GM21360 (cell line): ENCODE data around the gene CCDC38.
"Not testable (repeated sequence)": the region's sequence is repeated elsewhere in the genome, so short reads cannot be mapped to it uniquely, and the experiment has no call there.

ENCODE experiments used
- ATAC-seq: cut with Tn5 transposase; IDR thresholded peaks from one replicate; pipeline ENCODE4 v1.9.1; 2021; ENCODE audit warnings: mild to moderate bottlenecking, moderate library complexity; ENCODE audit not compliant: unreplicated experiment

Gene CCDC38

DNA sequence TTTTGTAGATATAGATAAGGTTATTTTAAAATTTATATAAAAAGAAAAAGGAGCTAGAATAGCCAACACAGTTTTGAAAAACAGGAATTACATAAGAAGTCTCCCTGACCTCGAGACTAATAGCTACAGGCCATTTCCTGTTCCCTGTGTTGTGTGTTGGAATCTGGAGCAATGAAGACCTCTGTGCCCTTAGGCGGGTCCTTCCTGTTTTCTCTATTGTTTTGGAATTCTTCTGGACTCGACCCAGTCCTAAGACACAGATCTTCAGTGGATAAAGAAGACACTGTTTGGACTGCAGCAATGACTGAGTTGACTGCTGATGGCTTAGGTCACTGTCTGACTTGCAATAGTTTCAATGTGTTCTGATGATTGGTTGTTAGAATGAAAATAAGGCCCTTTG, 57.4 kb downstream of the CCDC38 start:
- no peak for ATAC-seq

GRCh38 chr12:95882873-95883272, 59.5 kb downstream of the CCDC38 start:
- ATAC-seq, result no peak

GRCh38 chr12:95882080-95882479, 60.3 kb downstream of the CCDC38 start:
- no peak for ATAC-seq

DNA sequence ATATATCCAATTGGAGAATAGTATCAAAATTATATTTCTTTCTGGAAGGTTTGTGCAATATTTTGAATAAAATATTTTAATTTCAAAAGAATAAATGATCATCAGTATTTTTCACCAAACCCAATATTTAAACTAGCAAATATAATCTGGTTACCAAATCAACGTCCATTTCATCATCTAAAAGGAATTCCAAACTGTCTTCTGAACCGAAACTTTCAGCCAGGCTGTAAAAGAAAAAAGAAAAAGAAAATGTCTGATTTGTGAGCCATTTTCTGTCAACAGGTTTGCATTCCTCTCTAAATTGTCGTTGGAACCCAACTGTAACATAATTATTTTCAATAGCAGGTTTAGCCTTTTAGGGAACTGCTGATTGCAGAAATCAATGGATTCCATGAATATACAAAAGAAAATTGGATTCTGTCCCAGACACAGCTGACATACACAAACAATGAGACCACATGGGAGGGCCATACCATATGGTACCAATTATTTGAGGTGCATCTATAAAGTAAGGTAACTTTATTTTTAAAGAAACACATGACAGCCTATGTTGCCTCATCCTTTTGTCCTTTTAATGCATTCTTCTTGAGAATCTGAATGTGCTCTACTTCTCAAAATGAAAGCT, 61.0 kb downstream of the CCDC38 start:
- ATAC-seq, result no peak

GRCh38 chr12:95880895-95881294, 61.5 kb downstream of the CCDC38 start:
- no peak for ATAC-seq

- ATAC-seq, result no peak
Observed at GRCh38 chr12:95877622-95878021, 64.8 kb downstream of the CCDC38 start.

DNA sequence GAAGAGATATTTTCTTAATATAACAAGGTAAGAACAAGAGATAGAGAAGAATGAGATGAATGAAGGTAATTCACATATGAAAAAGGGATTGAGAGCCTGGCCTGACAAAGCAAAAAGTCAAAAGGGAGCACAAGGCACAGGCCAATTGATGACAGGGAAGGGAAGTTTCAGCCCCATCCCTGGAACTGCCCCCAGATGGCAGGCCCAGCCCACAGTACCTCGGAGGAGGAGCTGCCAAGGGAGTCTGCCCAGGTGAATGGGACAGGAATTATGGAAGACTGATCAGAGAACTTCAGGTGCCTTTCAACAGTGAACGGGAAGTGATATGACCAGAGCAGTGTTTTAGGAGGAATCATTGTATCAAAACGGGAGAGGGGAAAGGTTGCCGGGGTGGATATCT, 68.0 kb downstream of the CCDC38 start:
- ATAC-seq, result no peak

DNA sequence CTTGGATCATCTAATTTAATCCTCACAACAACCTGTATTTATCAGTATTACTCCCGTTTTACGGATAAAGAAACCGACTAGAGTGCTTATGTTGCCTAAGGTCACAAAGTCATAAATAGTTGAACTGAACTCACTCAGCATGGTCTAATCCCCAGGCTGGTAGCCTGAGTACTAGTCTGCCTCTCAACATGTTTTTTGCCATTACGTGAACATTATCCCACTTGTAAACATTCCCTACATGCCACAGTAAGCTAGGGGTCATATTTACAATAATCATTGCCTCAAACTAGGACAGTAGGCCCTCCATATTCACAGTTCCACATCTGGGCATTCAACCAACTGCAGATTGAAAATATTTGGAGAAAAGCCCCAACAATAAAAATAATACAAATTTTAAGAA, 71.5 kb downstream of the CCDC38 start:
- no peak for ATAC-seq

DNA sequence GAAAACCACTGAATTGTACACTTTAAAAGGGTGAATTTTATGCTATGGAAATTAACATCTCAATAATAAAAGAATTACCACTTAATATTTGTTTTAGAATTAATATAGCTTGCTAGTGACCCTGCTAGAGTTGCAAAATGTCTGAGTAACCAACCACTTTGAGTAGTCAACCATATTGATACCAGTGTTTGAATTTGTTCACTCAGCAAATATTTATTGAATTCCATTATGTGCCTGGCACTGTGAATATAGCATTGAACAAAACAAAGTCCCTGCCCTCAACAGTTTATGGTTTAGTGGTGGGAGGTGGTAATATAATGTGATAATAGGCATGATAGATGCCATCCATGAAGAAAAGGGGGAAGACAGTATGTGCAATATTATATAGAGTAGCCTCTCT, 79.1 kb downstream of the CCDC38 start:
- ATAC-seq, result no peak

GRCh38 chr12:95862038-95862437, 80.4 kb downstream of the CCDC38 start:
- no peak for ATAC-seq

DNA sequence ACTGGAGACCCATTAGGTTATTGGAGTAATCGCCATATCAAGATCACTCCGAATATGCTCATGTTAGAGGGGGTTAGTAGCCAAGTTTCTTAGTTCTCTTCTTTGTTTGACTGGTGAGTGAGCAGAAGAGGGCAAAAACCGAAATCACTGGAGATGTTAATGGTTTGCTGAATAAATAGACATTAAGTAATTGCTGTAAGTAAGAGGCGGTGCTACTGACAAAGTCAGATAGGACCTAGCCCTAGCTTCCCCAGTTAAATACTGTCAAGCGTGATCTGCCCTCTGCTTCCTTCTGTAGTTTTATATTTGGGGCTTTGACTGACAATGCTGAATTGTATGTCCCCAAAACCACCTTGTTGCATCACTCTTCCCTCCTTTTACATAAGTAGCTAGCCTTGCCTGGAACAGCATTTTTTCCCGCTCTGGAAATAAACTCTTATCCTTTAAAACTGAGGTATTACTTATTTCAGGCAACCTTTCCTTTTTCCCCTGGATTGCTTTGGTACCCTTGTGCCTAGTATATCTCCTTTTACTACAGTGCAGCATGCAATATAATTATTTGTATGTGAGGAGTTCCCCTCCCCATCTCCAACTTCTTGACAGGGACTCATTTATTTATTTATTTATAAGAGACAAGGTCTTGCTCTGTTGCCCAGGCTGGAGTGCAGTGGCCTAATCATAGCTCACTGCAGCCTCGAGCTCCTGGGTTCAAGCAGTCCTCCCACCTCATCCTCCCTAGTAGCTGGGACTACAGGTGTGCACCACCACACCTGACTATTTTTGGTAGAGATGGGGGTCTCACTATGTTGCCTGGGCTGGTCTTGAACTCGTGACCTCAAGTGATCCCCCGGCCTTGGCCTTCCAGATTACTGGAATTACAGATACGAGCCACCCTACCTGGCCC, 82.2 kb downstream of the CCDC38 start:
- no peak for ATAC-seq

- ATAC-seq, result no peak
Observed at GRCh38 chr12:95859344-95859816, 83.0 kb downstream of the CCDC38 start.

GRCh38 chr12:95858451-95859343, 83.7 kb downstream of the CCDC38 start, which contains the start of gene SNRPF:
Gene SNRPF, plus strand, starts transcription at chr12:95858952. Its CDS starts 122 bp downstream, at chr12:95859074.
- ATAC-seq, result peak; percentile 100

GRCh38 chr12:95857799-95858198, 84.6 kb downstream of the CCDC38 start:
- no peak for ATAC-seq

GRCh38 chr12:95857156-95857555, 85.3 kb downstream of the CCDC38 start:
- ATAC-seq, result no peak

DNA sequence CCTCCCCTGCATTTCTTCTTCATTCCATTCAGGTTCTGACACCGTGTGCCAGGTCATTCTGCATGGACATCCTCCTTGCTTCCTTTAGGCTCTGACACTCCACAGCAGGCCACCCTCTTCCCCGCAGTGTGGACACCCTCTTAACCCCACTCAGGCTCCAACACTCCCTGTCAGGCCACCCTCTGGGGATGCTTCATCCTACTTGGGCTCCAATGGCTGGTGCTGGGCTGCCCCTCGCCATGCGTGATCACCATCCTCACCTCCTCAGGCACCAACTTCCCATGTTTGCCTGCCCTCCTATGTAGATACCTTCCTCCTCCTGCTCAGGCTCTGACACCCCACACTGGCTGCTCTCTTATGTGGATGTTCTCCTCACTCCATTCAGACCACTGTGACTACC, 90.3 kb downstream of the CCDC38 start:
- ATAC-seq, result no peak

DNA sequence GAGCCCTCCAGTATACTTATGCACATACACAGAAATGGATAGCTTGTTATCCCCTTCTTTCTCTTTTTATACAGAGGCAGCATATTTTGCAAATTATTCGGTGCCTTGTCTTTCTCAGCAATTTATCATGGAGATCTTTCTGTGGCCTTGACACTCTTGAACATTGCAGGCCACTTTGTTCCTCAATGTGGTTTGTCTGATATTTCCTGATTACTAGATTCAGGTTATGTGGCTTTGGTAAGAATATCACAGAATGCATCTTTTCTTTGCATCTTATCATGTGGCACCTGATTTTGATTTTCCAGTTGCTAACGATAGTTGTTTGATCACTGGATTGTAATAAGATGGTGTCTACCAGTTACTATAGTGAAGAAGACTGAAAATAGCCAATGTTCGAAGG, 90.8 kb downstream of the CCDC38 start:
- ATAC-seq, result no peak

- ATAC-seq, result no peak
Observed at GRCh38 chr12:95848575-95849388, 93.6 kb downstream of the CCDC38 start.

DNA sequence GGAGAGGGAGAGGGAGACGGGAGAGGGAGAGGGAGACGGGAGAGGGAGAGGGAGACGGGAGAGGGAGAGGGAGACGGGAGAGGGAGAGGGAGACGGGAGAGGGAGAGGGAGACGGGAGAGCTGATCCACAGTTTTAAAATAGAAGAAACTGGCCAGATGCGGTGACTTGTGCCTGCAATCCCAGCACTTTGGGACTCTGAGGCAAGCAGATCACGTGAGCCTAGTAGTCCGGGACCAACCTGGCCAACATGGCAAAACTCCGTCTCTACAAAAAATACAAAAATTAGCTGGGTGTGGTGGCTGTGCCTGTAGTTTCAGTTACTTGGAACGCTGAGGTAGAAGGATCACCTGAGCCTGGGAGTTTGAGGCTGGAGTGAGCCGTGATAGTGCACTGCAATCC, 100.0 kb downstream of the CCDC38 start:
- ATAC-seq, result not testable (repeated sequence)

DNA sequence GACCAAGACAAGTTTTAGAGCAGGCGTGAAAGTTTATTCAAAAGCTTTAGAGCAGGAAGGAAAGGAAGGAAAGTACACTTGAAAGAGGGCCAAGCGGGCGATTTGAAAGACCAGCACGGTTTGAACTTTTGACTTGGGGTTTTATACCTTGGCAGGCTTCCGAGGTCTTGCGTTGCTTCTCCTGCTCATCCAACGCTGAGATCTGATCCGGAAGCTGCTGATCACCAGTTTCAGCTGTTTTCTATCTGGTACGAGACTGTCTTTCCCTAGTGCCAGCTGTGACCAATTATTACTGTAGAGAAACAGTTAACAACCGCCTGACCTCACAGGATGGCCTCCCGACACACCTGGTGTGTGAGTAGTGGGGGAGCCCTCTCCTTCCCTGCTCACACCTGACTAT, 104.3 kb downstream of the CCDC38 start:
- ATAC-seq, result no peak
